ENCODE data around the gene MID1.

Gene MID1

GRCh38 chrX:10495677-10496076 is 124.7 kb downstream of the MID1 start:
- DNase-seq (ENCODE audit: low read depth in 2 of 2) = no peak

GRCh38 chrX:10492250-10492649 is 128.1 kb downstream of the MID1 start:
- DNase-seq (ENCODE audit: low read depth in 2 of 2) = no peak

- no peak for DNase-seq (ENCODE audit: low read depth in 2 of 2)
Measured at GRCh38 chrX:10486373-10486772, 134.0 kb downstream of the MID1 start.

- no peak for DNase-seq (ENCODE audit: low read depth in 2 of 2)
Measured at GRCh38 chrX:10485326-10485725, 135.1 kb downstream of the MID1 start.

- no peak for DNase-seq (ENCODE audit: low read depth in 2 of 2)
Measured at GRCh38 chrX:10484683-10485247, 135.6 kb downstream of the MID1 start.

GRCh38 chrX:10483191-10483831 is 137.1 kb downstream of the MID1 start:
- no peak for DNase-seq (ENCODE audit: low read depth in 2 of 2)

GRCh38 chrX:10482708-10483107 is 137.7 kb downstream of the MID1 start:
- DNase-seq (ENCODE audit: low read depth in 2 of 2) = no peak

GRCh38 chrX:10482261-10482660 is 138.1 kb downstream of the MID1 start:
- DNase-seq (ENCODE audit: low read depth in 2 of 2) = no peak

GRCh38 chrX:10480861-10481260 is 139.5 kb downstream of the MID1 start:
- no peak for DNase-seq (ENCODE audit: low read depth in 2 of 2)

GRCh38 chrX:10479508-10479907 is 140.9 kb downstream of the MID1 start:
- DNase-seq (ENCODE audit: low read depth in 2 of 2) = no peak

- DNase-seq (ENCODE audit: low read depth in 2 of 2) = no peak
Measured at GRCh38 chrX:10477525-10477924, 142.9 kb downstream of the MID1 start.

- DNase-seq (ENCODE audit: low read depth in 2 of 2) = no peak
Measured at GRCh38 chrX:10474913-10475568, 145.3 kb downstream of the MID1 start.

- no peak for DNase-seq (ENCODE audit: low read depth in 2 of 2)
Measured at GRCh38 chrX:10474510-10474909, 145.9 kb downstream of the MID1 start.

- DNase-seq (ENCODE audit: low read depth in 2 of 2) = no peak
Measured at GRCh38 chrX:10471418-10471817, 149.0 kb downstream of the MID1 start.

- DNase-seq (ENCODE audit: low read depth in 2 of 2) = no peak
Measured at GRCh38 chrX:10470009-10470408, 150.4 kb downstream of the MID1 start.

- no peak for DNase-seq (ENCODE audit: low read depth in 2 of 2)
Measured at GRCh38 chrX:10467793-10468192, 152.6 kb downstream of the MID1 start.

- DNase-seq (ENCODE audit: low read depth in 2 of 2) = no peak
Measured at GRCh38 chrX:10465254-10465653, 155.1 kb downstream of the MID1 start.

GRCh38 chrX:10457092-10457491 is 163.3 kb downstream of the MID1 start:
- no peak for DNase-seq (ENCODE audit: low read depth in 2 of 2)

GRCh38 chrX:10453945-10454344 is 166.4 kb downstream of the MID1 start:
- DNase-seq (ENCODE audit: low read depth in 2 of 2) = no peak

- DNase-seq (ENCODE audit: low read depth in 2 of 2) = no peak
Measured at GRCh38 chrX:10450959-10451355, 169.4 kb downstream of the MID1 start.

GRCh38 chrX:10450229-10450958 is 170.0 kb downstream of the MID1 start:
- no peak for DNase-seq (ENCODE audit: low read depth in 2 of 2)

- DNase-seq (ENCODE audit: low read depth in 2 of 2) = no peak
Measured at GRCh38 chrX:10447564-10448214, 172.7 kb downstream of the MID1 start.
